GM19395 (cell line): ENCODE measurements around the gene TGFBR3L.
"Not testable (repeated sequence)": the region's sequence is repeated elsewhere in the genome, so short reads cannot be mapped to it uniquely, and the experiment has no call there.

Source experiments
- ATAC-seq: cut with Tn5 transposase; IDR thresholded peaks from one replicate; pipeline ENCODE4 v1.9.1; 2021; ENCODE audit warnings: mild to moderate bottlenecking, moderate library complexity; ENCODE audit not compliant: unreplicated experiment

Gene TGFBR3L

DNA sequence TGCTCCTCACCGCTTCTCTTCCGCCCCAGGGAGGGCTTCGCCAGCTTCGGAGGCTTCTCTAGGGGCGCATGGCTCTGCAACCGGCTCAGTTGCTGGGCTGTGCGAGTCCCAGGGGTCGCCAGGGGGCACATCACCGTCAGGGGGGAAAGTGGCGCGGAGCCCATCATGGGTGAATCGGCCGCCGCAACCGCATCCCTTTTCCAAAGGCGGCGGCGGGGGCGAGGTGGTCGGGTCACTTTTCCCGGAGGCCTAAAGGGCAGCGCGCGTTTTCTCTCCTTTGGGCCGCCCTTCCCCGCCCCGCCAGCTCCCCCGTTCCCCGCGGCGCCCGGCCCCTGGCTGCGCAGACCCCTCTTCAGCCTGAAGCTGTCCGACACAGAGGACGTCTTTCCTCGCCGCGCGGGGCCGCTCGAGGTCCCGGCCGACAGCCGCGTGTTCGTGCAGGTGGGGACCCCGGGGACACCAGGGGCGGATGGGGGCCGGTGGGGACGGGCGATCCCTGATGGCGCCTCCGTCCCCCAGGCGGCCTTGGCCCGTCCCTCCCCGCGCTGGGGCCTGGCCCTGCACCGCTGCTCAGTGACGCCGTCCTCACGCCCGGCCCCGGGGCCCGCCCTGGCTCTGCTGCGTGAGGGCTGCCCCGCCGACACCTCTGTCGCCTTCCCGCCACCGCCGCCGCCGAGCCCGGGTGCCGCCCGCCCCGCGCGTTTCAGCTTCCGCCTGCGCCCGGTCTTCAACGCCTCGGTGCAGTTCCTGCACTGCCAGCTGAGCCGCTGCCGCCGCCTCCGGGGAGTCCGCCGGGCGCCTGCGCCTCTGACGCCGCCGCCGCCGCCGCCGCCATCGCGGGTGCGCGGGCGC, 1.7 kb downstream of the TGFBR3L start:
- no peak for ATAC-seq

DNA sequence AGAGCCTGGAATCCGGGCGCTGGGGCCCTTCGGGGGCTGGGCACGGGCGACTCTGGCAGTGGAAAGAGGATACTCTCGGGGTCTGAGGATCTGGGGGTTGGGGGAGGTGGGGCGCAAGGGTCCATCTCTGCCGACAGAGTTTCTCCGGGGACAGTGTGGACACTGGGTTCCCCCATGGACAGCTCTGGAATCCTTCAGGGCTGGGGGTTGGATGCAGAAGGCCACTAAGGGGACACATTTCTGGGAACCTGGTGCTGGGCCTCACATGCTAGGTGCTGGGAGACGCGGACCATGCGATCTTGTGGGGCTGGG, 2.3 kb downstream of the TGFBR3L start:
- no peak for ATAC-seq

DNA sequence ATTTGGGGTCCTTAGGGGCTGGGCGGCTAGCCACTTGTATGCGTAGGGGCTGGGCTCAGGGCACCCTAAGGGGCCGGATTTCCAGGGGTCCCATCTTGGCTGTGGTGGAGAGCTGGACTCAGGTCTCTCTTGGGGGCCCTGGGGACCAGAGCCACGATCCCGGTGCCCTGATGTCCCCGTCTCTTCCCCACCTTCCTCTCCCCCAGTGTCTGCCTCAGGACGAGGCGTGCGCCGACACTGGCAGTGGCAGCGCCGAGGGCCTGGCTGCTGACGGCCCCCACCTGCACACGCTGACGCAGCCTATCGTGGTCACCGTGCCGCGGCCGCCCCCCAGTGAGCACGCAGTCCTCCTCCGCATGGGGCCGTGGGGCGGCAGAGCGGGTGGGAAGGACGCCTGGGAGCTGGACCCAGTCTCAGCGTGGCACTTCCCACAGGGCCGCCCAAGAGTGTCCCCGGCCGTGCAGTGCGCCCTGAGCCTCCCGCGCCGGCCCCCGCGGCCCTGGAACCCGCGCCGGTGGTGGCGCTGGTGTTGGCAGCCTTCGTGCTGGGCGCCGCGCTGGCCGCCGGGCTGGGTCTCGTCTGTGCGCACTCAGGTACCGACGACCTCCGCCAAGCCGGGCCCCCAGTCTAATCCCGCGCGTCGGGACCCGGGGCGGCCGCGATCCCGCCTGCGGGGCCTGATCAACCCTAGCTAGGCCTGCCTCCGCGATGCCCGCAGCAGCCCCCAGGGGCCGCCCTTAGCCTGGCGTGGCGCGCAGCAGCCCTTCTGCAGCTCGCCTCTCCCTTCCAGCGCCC, 2.8 kb downstream of the TGFBR3L start:
- ATAC-seq, result no peak

GRCh38 chr19:7918062-7918614, 3.5 kb downstream of the TGFBR3L start:
- ATAC-seq, result not testable (repeated sequence)

DNA sequence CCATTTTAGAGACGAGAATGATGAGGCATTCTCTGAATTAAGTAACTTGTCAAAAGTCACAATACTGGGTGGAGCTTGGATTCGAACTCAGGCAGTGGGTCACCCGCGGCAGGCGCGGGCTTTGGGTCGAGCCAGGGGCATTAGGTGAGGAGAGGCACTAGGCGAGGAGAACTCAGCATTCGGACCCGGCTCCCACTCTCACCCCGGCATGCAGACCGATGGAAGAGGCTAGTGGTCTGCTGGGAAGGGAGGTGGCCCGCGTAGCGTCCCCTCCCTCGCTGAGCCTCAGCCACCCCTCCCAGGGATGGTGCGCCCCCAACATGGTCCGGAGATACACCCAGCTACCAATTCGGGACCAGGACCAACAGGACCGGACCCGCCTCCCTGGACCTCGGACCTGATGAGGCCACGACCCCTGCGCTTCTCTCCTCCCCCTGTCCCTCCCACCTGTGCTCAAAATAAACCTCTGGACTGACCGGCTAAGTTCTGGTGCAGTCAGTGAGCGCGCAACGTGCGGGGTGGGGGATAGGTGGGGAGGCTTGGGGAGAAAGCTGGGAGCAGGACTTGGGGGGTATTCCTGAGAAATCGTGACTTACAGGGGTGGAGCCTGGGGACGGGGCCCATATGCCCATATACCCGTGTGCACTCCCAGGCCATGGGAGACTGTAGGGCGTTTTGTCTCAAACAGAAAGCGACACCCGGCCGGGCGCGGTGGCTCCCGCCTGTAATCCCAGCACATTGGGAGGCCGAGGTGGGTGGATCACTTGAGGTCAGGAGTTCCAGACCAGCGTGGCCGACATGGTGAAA, 4.2 kb downstream of the TGFBR3L start:
- ATAC-seq, result no peak

- ATAC-seq, result peak; percentile 55
Observed at GRCh38 chr19:7919610-7920518, 5.2 kb downstream of the TGFBR3L start, which contains the start of gene SNAPC2. SNAPC2 (plus strand) TSS chr19:7920338; CDS start chr19:7920367, 29 bp downstream.

- peak; percentile 38 for ATAC-seq
Observed at GRCh38 chr19:7920519-7921301, 6.1 kb downstream of the TGFBR3L start.

DNA sequence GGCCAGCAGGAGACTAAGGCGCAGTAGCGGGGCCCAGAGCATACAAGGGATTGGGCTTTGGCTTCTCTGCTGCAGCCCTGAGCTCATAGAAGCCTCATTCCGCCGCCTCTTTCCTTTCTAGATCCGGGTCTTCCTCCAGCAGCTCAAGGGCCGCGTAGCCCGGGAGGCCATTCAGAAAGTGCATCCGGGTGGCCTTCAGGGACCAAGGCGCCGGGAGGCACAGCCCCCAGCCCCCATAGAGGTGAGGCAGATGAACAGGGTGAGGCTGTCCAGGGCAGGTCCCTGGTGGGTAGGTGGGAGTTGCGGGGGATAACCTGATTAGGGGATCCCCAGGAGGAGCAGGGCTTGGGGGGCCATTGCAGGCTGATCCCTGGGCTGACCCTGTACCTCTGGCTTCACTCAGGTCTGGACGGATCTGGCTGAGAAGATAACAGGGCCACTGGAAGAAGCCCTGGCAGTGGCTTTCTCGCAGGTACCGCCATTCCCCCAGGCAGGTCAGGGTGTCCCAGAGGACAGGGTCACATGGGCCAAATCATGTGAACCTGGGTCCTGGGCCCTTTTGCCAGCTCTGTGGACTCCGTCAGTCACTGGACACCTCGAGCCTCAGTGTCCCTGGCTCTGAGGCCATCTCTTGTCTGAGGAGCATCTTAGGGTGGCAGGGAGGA, 6.8 kb downstream of the TGFBR3L start:
- no peak for ATAC-seq

- ATAC-seq, result no peak
Observed at GRCh38 chr19:7921967-7922835, 7.6 kb downstream of the TGFBR3L start.

- ATAC-seq, result no peak
Observed at GRCh38 chr19:7922836-7923195, 8.2 kb downstream of the TGFBR3L start.

GRCh38 chr19:7923295-7924191, 8.9 kb downstream of the TGFBR3L start:
- no peak for ATAC-seq

- ATAC-seq, result no peak
Observed at GRCh38 chr19:7924241-7924640, 9.6 kb downstream of the TGFBR3L start.

- ATAC-seq, result no peak
Observed at GRCh38 chr19:7924651-7925170, 10.1 kb downstream of the TGFBR3L start.

DNA sequence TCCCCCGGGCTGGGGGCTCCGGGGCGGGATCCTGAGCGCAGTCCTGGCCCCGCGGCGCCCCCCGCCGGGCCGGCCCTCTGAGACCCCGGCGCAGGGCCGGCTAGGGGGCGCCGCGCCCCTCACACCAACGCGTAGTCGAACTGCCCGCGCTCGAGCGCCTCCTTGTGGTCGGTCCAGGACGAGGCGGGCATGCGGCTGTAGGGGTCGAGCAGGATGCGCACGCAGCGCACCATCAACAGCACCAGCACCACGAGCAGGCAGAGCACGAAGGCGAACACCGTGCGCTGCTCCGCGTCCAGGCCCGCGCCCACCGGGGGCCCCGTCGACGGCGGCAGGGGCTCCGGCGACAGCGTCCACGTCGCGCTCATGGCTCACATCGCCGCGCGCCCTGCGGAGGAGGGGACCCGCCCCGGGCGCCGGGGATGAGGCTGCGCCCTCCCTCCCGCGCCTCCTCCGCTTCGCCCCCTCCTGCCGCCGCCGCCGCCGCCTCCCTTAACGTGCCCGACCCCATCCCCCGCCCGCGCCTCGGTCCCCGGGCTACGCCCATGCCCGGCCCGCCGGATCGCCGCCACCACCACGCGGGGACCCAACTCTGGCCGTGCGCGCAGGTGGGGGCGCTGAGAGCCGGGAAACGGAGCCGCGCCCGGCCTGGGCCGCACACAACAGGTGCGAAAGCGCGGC, 10.7 kb downstream of the TGFBR3L start:
- ATAC-seq, result no peak

DNA sequence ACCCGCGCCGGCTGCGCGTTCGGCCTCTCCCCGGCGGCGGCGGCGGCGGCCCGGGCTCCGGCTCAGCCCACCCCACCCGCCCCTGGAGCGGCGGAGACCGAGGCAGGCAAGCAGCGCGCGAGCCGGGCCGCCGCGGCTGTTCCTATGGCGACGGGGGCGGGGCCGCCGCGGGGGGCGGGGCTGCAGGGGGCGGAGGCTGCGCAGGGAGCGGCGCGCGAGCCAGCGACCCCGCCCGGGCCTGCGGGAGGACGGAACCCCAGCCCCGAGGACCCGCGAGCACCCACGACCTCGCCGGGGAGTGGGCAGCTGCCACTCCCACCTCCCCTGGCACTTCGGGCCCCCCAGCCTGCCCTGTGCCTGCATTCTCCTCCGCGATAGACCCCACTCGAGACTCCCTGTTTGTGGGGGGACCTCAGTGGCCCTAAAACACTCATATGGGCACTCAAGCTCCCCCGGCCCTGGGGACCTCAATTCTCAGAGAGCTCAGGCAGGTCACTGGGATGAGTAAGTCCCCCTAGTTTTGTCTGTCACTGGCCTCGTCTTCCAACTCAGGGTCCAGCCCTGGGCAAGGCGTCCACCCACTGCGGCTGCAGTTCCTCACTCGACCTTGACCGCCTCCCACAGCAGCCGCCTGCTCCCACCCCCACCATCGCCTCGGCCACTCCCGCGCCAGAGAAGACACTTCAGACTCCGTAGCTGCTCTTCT, 11.5 kb downstream of the TGFBR3L start, which contains the start of gene CTXN1:
Gene CTXN1, minus strand, starts transcription at position 115 of the 706 bp plus-strand sequence. CDS start 597 bp downstream, outside the sequence.
- no peak for ATAC-seq
